GM08714 (cell line): Measurements from ENCODE around the gene VAMP4.
A peak's percentile ranks its signal among the peaks of the same experiment; 100 is the strongest.

ENCODE experiments used
- H3K4me3 ChIP-seq: fragments of 200-500 bp; sonication (Bioruptor generic); 2 replicates; pipeline ENCODE4 v1.5.1; 2014; ENCODE audit warnings: mild to moderate bottlenecking, low read length, inconsistent platforms
- ZNF274 ChIP-seq: IDR thresholded peaks from 2 replicates; pipeline ENCODE4 v1.6.1; 2012; ENCODE audit warnings: mild to moderate bottlenecking, low read depth, low read length

VAMP4 gene

GRCh38 chr1:171762143-171762563 lies 20.3 kb upstream of the VAMP4 start:
- TF ChIP-seq ZNF274, result no peak
- no peak overlapping the region for H3K4me3 ChIP-seq

- TF ChIP-seq ZNF274, result no peak
- H3K4me3 ChIP-seq, result no peak overlapping the region
Observed at GRCh38 chr1:171758011-171758410, 16.1 kb upstream of the VAMP4 start.

GRCh38 chr1:171756856-171757255 lies 15.0 kb upstream of the VAMP4 start:
- H3K4me3 ChIP-seq, result no peak overlapping the region
- no peak for TF ChIP-seq ZNF274

GRCh38 chr1:171754971-171755370 lies 13.1 kb upstream of the VAMP4 start:
- no peak for TF ChIP-seq ZNF274
- H3K4me3 ChIP-seq, result no peak overlapping the region

- no peak overlapping the region for H3K4me3 ChIP-seq
- TF ChIP-seq ZNF274, result no peak
Observed at GRCh38 chr1:171754353-171754705, 12.5 kb upstream of the VAMP4 start.

GRCh38 chr1:171753685-171754352 lies 12.0 kb upstream of the VAMP4 start:
- no peak overlapping the region for H3K4me3 ChIP-seq
- TF ChIP-seq ZNF274, result no peak

GRCh38 chr1:171753182-171753581 lies 11.3 kb upstream of the VAMP4 start:
- no peak overlapping the region for H3K4me3 ChIP-seq
- TF ChIP-seq ZNF274, result no peak

- no peak for TF ChIP-seq ZNF274
- no peak overlapping the region for H3K4me3 ChIP-seq
Observed at GRCh38 chr1:171751221-171751620, 9.4 kb upstream of the VAMP4 start.

GRCh38 chr1:171748651-171749050 lies 6.8 kb upstream of the VAMP4 start:
- no peak for TF ChIP-seq ZNF274

GRCh38 chr1:171744986-171745385 lies 3.1 kb upstream of the VAMP4 start:
- no peak for TF ChIP-seq ZNF274

More at GRCh38 chr1:171748651-171749050, 6.8 kb upstream of the VAMP4 start:
- H3K4me3 ChIP-seq, result no peak overlapping the region

GRCh38 chr1:171743081-171743870 lies 1.4 kb upstream of the VAMP4 start:
- peak overlapping the region; percentile 98; the same call in 1 of the 2 replicates for H3K4me3 ChIP-seq
- TF ChIP-seq ZNF274, result no peak

More at GRCh38 chr1:171744986-171745385, 3.1 kb upstream of the VAMP4 start:
- no peak overlapping the region for H3K4me3 ChIP-seq

- H3K4me3 ChIP-seq, result peak overlapping the region; percentile 98
- TF ChIP-seq ZNF274, result no peak
Observed at GRCh38 chr1:171742577-171742922, 685 bp upstream of the VAMP4 start.

- TF ChIP-seq ZNF274, result no peak
- H3K4me3 ChIP-seq, result peak overlapping the region; percentile 98
Observed at GRCh38 chr1:171740987-171741871, 636 bp downstream of the VAMP4 start.

GRCh38 chr1:171740356-171740863 lies 1.5 kb downstream of the VAMP4 start:
- no peak for TF ChIP-seq ZNF274
- peak overlapping the region; percentile 98; the same call in 1 of the 2 replicates for H3K4me3 ChIP-seq

GRCh38 chr1:171739656-171740055 lies 2.2 kb downstream of the VAMP4 start:
- no peak overlapping the region for H3K4me3 ChIP-seq
- TF ChIP-seq ZNF274, result no peak
